Testis (tissue), 3 donors: ENCODE results near the gene TEKT3. TPM values are rescaled to one million over a fixed set of nuclear protein-coding genes. Genes with fewer than 3 reads are reported as not detected.

ENCODE experiments used
- DNase-seq: peaks from one replicate; pipeline ENCODE4 v3.0.0-alpha.2; 2019
- H3K27ac ChIP-seq, 2 donors: fragments of 200-600 bp; sonication (generic); one replicate each; pipeline ENCODE4 v1.5.1; 2019
- H3K27me3 ChIP-seq: fragments of 200-600 bp; sonication (generic); one replicate; pipeline ENCODE4 v1.5.1; 2019
- H3K36me3 ChIP-seq: fragments of 200-600 bp; sonication (generic); one replicate; pipeline ENCODE4 v1.5.1; 2017; ENCODE audit warnings: low read depth; ENCODE audit errors: missing control alignments
- H3K4me1 ChIP-seq: fragments of 200-600 bp; sonication (generic); one replicate; pipeline ENCODE4 v1.5.1; 2019
- H3K4me3 ChIP-seq, 2 donors: fragments of 200-600 bp; sonication (generic); one replicate each; pipeline ENCODE4 v1.5.1; 2017 to 2019
- H3K9me3 ChIP-seq: fragments of 200-600 bp; sonication (generic); one replicate; pipeline ENCODE4 v1.5.1; 2017
- CTCF ChIP-seq, 3 experiments: fragments of 450-650 bp in 2 of 3; fragments of 200-600 bp in 1 of 3; sonication (generic) in 1 of 3; IDR thresholded peaks; one replicate each; pipeline ENCODE4 v1.5.1; 2016 to 2019; ENCODE audit warnings: antibody characterized with exemption in 3 of 3, mild to moderate bottlenecking in 2 of 3, moderate library complexity in 1 of 3
- POLR2A ChIP-seq: fragments of 450-650 bp; IDR thresholded peaks from one replicate; pipeline ENCODE4 v1.6.1; 2017; ENCODE audit warnings: antibody characterized with exemption, mild to moderate bottlenecking, moderate library complexity
- WGBS, 2 donors: methylation state at CpG; one replicate each; pipeline ENCODE4 v1.1.5; 2018; 5-methylcytosine and 5-hydroxymethylcytosine counted together
- intact Hi-C: fragments of 100-400 bp; cut with DNase I; formaldehyde crosslinking; loops from one replicate; pipeline ENCODE4 v1.15.1; 2023; ENCODE audit warnings: low total_unique reads
- polyA plus RNA-seq: library from polyadenylated mRNA; stranded (reverse); fragments of 350-450 nt; fragmentation: Illumina TruSeq; extraction: RNeasy Lipid Tissue Mini Kit (QIAGEN cat#74804); gene quantifications from one replicate; pipeline ENCODE4 v1.2.3, GENCODE V29; 2014; ENCODE audit warnings: low read depth, low replicate concordance; ENCODE audit not compliant: insufficient read depth
- total RNA-seq, 2 donors: library from RNA; depleted of rRNA; stranded (reverse); fragments of >200 nt; gene quantifications; one replicate each; pipeline ENCODE4 v1.2.3, GENCODE V29; 2016

TEKT3 gene
- total and polyA plus RNA-seq, 3 donors from 2014 or later, result 30.7 to 106 (median 52.0) TPM

- no peak for DNase-seq
- H3K4me1 ChIP-seq, result peaks cover 3% of the 10 kb centered on the region
- H3K27me3 ChIP-seq, result no peaks in the 10 kb centered on the region
- intact Hi-C loops, result no loop called here
- H3K9me3 ChIP-seq, result no peaks in the 10 kb centered on the region
- H3K36me3 ChIP-seq, result no peaks in the 10 kb centered on the region
- no peak overlapping the region for H3K4me3 ChIP-seq
- TF ChIP-seq POLR2A (no peak), CTCF (IDR thresholded peaks at IDR 0.05) (no peak)
- no peak overlapping the region for H3K27ac ChIP-seq
- 93 to 97% methylated on average over 3 of the region's 3 CpGs for WGBS, 2 donors
Measured at GRCh38 chr17:15274017-15274416, 67.4 kb downstream of the TEKT3 start.

DNA sequence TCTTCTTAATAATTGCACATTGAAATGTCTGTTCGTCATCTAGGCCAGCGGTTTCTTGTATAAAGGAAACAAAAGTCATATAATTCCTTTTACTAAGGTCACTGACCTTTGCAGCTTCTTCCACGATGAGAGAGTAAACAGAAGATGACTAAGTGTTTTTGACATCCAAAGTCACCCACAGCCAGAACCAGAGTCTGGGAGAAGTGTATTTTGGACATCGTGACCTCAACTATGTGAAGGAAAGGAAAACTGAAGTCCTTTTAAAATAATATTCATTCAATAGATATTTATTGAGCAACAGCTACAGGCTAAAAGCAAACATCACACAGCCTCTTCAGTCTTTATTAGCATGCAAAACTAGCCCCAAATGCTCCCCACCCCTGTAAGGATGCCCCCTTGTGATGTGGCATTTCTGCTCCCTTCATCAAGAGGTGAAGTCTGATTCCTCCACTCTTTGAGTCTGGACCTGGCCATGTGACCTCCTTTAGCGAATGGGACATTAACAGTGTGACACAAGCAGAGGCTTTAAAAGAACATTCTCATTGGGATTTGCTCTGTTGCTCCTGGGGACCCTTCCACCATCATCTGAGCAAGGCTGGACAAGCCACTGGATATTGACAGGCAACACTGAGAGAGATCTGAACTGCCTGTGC is 68.1 kb downstream of the TEKT3 start:
- Histone ChIP-seq H3K36me3 (no peaks in the 10 kb centered on the region), H3K9me3 (no peaks in the 10 kb centered on the region), H3K27me3 (no peaks in the 10 kb centered on the region), H3K27ac (no peak overlapping the region), H3K4me1 (peaks cover 6% of the 10 kb centered on the region), H3K4me3 (no peak overlapping the region)
- DNase-seq, result no peak
- intact Hi-C loops, result no loop called here
- WGBS, 2 donors, result 59 to 76% methylated on average over 5 of the region's 5 CpGs
- TF ChIP-seq POLR2A (no peak), CTCF (IDR thresholded peaks at IDR 0.05) (no peak)

DNA sequence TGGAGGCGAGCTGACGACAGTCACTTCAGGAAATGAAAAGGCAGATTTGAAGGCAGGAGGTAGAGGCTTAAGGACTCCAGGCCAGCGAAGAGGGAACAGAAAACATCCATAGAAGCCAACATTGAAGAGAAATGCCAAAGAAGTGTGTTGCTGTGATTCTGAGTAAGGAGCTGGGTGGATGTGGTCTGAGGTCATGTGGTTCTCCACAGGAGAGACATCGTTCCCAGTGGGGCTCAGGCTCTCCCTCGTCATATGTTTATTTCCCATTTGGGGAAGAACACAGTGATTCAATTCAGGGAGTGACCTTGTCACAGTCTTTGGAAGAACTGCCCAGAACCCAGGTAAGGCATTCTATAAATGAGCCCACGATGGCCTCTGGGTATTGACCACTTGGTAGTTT is 69.7 kb downstream of the TEKT3 start:
- 86 to 90% methylated on average over 6 of the region's 6 CpGs for WGBS, 2 donors
- Histone ChIP-seq H3K4me1 (peaks cover 6% of the 10 kb centered on the region), H3K9me3 (no peaks in the 10 kb centered on the region), H3K27ac (no peak overlapping the region), H3K4me3 (no peak overlapping the region), H3K36me3 (no peaks in the 10 kb centered on the region), H3K27me3 (no peaks in the 10 kb centered on the region)
- TF ChIP-seq CTCF (IDR thresholded peaks at IDR 0.05), result no peak
- TF ChIP-seq POLR2A, result no peak
- intact Hi-C loops, result no loop called here
- no peak for DNase-seq

- H3K27ac ChIP-seq, result no peak overlapping the region
- H3K9me3 ChIP-seq, result no peaks in the 10 kb centered on the region
- no peak overlapping the region for H3K4me3 ChIP-seq
- intact Hi-C loops, result no loop called here
- WGBS, 2 donors, result 91 to 93% methylated on average over 9 of the region's 9 CpGs
- TF ChIP-seq POLR2A (no peak), CTCF (IDR thresholded peaks at IDR 0.05) (no peak)
- H3K27me3 ChIP-seq, result no peaks in the 10 kb centered on the region
- DNase-seq, result no peak
- H3K36me3 ChIP-seq, result no peaks in the 10 kb centered on the region
- peaks cover 6% of the 10 kb centered on the region for H3K4me1 ChIP-seq
Measured at GRCh38 chr17:15270628-15271381, 70.6 kb downstream of the TEKT3 start.

DNA sequence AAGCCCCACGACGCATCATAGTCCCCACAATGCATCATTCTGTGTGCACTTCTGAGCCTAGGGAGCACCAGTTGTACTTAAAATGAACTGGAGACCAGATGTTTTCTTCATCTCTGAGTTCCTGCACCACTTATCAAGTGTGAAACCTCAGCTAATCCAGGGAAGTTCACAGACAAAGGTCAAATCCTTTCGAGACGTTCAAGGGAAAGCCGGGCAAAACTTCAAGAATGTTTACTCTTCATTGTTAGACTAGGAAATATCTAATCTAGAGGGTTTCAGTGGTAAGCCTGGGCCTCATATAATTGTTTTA is 71.7 kb downstream of the TEKT3 start:
- no peak overlapping the region for H3K27ac ChIP-seq
- WGBS, 2 donors, result 52 to 53% methylated on average over 3 to 5 of the region's 5 CpGs
- no peaks in the 10 kb centered on the region for H3K27me3 ChIP-seq
- H3K9me3 ChIP-seq, result no peaks in the 10 kb centered on the region
- no peak overlapping the region for H3K4me3 ChIP-seq
- TF ChIP-seq CTCF (IDR thresholded peaks at IDR 0.05) (no peak), POLR2A (no peak)
- H3K4me1 ChIP-seq, result peaks cover 6% of the 10 kb centered on the region
- intact Hi-C loops, result no loop called here
- DNase-seq, result no peak
- no peaks in the 10 kb centered on the region for H3K36me3 ChIP-seq
